GM21786 (cell line): Measurements from ENCODE around the gene CYP19A1.

Source experiments
- ATAC-seq: cut with Tn5 transposase; IDR thresholded peaks from one replicate; pipeline ENCODE4 v1.9.1; 2021; ENCODE audit not compliant: unreplicated experiment

The CYP19A1 gene

DNA sequence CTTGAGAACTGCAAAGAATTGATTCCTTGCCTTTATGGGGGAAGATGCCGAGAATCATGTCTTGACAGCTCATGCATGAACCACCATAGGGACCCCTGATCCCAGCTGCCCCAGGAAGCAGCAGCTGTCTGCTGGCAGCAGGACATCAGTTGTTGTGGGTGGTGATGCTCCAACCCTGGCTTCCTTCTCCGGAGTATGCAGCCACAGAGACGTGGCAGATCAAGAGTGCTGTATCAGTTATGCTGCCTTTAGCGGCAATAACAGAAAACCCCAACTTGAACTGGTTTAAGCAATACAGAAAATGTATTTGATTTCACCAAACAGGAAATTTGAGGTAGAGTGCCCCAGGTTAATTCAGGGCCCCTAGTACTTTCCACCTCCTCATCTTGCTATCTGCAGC, 151.5 kb downstream of the CYP19A1 start:
- no peak for ATAC-seq

DNA sequence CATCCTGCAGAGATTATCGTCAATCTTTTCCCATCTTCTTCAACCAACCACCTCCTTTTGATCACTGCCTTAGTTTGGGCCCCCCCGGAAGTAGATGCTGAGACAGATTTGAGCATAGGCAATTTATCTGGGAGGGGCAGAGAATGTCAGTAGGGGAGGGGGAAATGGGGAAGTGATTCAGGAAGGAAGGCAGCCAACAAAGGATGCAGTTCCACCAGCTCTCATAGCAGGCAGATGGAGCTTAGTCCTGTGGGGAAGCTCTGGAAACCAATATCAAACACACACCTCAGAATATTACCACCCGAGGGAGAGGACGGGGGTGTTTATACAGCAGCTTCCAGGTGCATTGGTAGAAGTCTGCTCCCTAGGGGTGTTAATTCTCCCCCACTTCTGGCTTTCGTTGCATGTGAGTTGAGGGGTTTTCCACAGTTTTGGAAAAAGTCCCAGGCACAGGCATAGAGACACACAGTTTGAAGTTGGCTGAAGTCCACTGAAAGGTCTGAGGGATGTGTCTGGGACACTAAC, 152.2 kb downstream of the CYP19A1 start:
- ATAC-seq, result no peak

DNA sequence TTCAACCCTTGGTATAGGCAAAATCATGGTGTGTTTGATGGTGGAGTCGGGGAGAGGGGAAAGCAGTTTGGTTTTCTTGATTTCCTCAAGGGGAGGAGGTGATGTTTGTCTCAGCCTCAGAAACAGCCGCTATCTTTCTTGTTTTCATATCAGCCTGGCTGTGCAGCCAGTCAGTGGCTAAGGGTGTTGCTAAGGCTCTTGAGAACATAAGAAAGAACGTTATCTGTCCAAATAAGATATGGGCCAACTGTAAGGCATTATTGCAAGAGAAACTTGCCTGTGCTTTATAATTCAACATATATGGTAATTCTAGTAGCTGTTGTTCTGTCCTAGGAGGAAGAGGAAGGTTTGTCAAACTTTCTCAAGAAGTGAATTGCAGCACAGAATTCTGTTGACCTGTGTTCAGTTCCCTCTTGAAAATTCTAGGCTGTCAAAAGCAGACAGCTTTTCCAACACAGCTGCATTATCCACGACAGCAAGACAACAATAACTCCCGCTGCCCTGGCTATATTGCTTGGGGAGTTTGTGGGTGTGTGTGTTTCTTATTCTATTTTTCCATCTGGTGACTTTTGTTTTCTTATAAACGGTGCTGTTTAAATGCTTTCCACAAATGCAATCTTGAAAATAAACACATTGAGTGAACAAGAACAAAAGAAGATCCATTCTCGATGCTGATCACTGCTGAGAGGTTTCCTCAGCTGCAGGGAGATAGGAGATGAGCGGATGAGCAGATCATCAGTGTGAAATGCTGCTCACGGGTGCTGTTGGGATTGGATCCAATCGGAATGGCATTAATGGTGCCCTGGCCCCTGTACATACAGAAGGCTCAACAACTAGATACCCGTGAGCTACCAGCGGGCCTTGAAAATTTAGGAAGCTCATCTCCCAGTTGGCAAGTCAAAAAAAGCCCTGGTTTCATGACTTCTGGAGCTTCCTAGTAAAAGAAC, 152.9 kb downstream of the CYP19A1 start:
- no peak for ATAC-seq

DNA sequence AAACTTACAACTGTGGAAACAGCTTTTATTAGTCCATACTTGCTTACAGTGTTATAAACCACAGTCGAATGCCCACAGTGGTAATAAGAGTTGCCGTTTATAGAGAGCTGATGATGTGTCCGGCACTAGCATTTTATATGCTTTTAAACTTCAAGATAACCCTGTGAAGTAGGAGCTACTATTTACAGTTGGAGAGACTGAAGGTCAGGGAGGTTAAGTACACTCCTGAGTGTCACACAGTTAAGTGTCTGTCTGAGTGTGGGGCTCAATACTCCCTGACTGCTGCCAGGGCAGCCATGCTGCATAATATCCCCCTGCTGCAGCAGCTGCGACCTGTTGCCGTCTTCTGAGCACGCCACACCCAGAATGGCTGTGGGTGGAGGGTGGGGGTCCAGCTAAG, 153.8 kb downstream of the CYP19A1 start:
- ATAC-seq, result no peak

DNA sequence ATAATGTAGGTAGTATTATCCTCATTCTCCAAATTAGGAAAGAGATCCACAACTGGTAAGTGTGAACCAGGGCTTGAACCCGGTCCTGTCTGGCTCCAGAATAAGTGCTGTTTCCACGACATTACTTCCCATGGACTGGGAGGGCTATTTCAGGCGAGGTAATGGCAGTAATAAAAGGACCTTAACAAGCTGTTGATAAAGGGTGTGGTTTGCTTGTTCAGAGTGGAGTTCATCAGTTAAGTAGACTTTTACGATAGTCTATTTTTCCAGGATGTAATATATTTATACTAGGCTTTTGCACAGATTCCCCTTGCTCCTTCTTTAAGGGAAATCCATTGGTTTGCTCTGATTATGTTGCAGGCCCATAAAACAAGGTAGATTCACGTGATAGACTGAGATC, 155.3 kb downstream of the CYP19A1 start:
- ATAC-seq, result no peak

- ATAC-seq, result no peak
Observed at GRCh38 chr15:51181905-51182304, 156.5 kb downstream of the CYP19A1 start.

DNA sequence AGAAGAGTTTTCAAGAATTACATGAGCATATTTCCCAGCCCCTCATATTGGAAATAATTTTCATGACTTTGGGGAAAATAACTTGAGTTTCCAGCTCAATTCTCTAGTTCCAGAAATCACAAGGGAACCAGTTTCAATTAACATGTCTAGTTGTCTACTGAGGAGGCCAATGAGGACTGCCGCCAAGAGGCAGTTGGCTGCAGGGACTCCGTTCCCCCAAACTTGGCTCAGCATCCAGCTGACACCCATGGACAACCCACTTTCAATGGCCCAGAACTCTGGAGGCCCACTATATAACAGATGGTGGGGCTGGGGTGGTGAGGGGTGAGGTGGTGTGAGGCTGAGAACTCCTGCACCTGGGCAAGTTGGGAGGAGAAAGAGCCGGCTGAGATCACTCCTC, 157.2 kb downstream of the CYP19A1 start:
- no peak for ATAC-seq

DNA sequence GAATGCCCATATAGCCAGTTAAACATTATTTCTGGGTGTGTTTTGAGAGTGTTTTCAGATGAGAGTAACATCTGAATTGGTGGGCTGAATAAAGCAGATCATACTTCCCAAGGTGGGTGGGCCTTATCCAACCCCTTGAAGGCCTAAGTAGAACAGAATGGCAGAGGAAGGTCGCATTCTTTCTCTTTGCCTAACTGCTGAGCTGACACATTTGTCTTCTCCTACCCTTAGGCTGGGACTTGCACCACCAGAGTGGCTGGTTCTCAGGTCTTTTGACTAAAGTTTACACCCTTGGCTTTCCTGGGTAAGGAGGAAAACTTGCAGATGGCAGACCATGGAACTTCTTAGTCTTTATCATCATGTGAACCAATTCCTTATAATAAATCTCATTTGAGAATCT, 157.9 kb downstream of the CYP19A1 start:
- ATAC-seq, result no peak

- ATAC-seq, result no peak
Observed at GRCh38 chr15:51180011-51180410, 158.4 kb downstream of the CYP19A1 start.

DNA sequence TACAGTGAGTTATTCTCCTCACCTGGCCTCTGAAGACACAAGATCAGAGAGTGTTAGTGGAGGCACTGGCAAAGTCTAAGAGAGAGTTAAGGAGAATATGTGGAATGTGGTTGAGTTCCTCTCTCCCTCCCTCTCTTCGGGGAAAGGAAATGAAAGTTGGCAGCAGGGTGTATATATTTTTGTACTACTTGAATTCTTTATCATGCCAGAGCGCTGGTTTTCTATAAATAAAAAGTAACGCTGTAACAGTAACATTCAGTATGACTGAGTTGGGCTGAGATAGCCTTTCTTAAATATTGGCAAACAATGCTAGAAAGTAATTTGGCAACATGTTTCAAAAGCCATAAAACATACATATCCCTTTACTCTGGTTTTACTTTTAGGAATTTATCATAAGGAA, 166.2 kb downstream of the CYP19A1 start:
- no peak for ATAC-seq

GRCh38 chr15:51171634-51171932, 166.8 kb downstream of the CYP19A1 start:
- ATAC-seq, result no peak

GRCh38 chr15:51170882-51171633, 167.3 kb downstream of the CYP19A1 start:
- no peak for ATAC-seq

DNA sequence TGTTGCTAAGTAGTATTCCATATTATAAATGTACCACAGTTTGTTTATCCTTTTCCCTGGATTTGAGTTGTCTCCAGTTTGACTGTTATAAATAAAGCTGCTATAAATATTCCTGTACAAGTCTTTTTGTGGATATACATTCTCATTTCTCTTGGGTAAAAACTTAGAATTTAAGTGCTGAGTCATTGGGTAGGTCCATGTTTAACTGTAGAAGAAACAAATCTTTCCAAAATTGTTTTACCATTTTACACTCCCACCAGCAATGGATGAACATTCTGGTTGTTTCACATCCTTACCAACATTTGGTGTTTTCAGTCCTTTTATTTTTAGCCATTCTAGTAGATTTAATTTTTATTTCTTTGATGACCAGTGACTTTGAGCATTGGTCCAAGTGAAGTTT, 169.7 kb downstream of the CYP19A1 start:
- no peak for ATAC-seq

DNA sequence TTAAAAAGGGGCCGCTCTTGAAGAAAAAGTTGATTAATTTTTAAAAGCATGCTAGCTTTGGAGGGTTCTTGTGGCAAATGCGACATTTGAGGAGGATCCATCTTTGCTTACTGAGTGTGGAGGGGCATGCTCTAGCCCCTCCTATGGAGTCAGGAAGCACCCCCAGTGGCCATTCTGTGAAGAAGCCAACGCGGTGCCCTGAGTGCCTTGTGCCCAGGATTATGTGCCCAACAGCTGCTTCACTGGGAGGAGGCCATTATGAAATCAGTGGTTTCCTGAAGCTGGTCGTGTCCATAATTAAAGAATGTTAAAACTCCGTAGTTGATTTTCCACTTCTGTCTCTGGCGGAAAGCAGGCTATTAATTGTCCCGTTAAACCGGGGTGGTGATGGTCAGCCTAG, 174.6 kb downstream of the CYP19A1 start:
- ATAC-seq, result no peak

GRCh38 chr15:51162865-51163762, 175.3 kb downstream of the CYP19A1 start:
- ATAC-seq, result no peak

- ATAC-seq, result no peak
Observed at GRCh38 chr15:51161491-51162220, 176.7 kb downstream of the CYP19A1 start.

DNA sequence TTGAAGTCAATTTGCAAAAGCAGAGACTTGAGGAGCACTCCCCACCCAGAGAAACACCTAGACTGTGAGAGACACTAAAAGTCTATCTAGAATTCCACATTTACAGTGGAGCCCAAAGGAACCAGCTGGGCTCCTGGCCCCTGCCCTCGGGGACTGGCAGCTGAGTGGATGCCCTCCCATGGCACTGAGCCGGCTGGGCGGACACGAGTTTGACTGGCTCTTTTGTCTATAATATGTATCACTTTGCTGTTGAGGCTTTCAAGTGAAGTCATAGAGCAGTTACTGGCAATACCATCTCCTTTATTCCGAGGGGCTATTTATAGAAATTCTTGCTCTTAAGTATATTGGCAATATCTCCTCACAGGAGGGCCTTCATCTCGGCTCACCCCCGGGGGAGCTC, 177.9 kb downstream of the CYP19A1 start:
- ATAC-seq, result no peak
